Esophagus mucosa (tissue), 1 donor: ENCODE data around the gene KCNQ5. TPM values are rescaled to one million over a fixed set of nuclear protein-coding genes. Genes with fewer than 3 reads are reported as not detected.
"Not testable (repeated sequence)": the region's sequence is repeated elsewhere in the genome, so short reads cannot be mapped to it uniquely, and the experiment has no call there.

Experiments
- ATAC-seq: fragments of 200-7000 bp; cut with Tn5 transposase; one replicate; pipeline ENCODE4 v1.9.1; 2020
- total RNA-seq: library from RNA; stranded (reverse); gene quantifications from one replicate; pipeline ENCODE4 v1.2.4, GENCODE V29; 2023
- donor health status: DM: yes; HTN: yes; CAD: no.

KCNQ5 gene
- total RNA-seq, 1 donor from 2014 or later = 0.96 TPM

- no peak for ATAC-seq
These were observed 342.1 kb downstream of the KCNQ5 start for GRCh38 chr6:72963946-72964345.

DNA sequence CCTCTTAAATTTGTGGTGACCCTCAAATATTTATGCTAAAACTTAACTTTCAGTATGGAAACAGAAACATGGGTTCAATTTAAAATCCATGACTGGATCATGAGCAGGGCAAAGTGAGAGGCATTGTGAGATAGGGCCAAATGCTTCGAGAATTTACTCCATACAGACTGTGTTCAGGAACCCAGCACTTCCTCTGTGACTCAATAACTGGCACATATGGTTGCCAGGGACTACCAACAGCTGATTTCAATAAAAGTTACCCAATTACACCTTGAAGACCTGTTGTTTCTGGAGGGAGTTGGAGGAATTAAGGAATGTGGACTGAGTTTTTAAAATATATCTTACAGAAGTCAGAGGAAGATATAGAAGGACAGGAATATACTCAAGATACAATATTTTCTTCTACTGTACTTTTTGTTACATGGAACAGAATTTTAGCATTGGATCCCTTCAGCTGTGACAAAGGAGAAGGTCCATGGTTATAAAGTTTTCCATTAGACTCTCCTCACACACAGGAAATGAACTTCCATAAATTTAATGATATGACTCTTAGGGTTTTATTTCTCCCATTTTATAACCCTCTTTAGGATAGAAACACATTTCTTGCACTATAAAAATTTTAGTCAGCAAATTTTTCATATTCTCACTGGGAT lies 344.9 kb downstream of the KCNQ5 start:
- no peak for ATAC-seq

DNA sequence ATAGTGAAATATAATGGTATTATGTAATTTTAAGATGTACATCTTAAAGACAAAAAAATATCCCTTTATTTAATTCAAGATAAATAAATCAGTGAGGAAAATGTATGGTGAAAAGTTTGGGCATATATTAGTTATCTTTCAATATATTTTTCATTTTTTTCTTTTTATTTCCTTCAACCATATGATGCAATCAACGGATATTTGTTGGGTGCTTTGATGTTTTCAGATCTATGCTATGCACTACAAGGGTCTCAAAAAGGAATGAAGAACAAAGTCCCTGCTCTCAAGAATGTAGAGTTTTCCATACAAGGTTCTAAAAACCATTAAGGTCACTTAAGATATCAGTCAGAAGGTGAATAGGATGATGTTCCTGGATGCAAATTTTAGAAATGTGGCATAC lies 345.5 kb downstream of the KCNQ5 start:
- no peak for ATAC-seq

DNA sequence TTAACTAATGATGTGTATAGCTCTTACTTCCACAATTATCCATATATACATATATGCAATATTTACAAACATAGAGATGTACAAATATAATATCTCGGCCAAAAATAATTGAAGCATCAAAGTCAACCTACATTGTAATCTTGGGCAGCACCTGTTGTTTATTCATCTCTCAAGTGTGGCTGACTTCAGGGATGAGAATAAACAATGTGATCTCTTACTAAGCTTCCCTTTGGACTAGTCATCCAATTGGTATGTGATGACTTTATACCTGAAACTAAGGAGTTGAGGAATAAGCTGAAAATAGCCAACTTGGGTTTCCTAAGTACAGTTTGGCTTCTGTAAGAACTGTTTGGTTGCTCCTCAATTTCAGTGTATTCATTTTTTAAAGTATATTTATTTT lies 346.8 kb downstream of the KCNQ5 start:
- ATAC-seq = peak; percentile 77

- no peak for ATAC-seq
These were observed 347.8 kb downstream of the KCNQ5 start for GRCh38 chr6:72969666-72970065.

- ATAC-seq = no peak
These were observed 350.7 kb downstream of the KCNQ5 start for GRCh38 chr6:72972579-72972978.

GRCh38 chr6:72974276-72974675 lies 352.4 kb downstream of the KCNQ5 start:
- no peak for ATAC-seq

DNA sequence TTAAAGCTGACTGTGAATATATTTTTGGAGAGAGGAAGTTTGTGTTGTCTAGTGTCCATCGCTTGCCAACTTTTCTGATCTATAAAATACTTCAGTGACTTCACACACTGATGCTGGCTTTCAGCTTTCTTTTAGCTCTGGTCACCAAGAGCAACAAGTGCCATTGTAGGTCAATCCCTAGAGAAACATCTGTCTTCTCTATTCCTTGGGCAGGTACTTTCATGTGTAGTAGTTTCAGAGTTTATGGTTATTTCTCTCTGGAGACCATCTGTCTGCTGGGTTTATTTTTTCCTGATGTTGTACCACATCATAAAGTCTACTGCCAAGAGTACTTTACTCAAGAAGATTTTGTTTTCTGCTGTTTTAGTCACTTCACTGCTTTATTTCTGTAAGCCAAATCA lies 353.5 kb downstream of the KCNQ5 start:
- no peak for ATAC-seq

DNA sequence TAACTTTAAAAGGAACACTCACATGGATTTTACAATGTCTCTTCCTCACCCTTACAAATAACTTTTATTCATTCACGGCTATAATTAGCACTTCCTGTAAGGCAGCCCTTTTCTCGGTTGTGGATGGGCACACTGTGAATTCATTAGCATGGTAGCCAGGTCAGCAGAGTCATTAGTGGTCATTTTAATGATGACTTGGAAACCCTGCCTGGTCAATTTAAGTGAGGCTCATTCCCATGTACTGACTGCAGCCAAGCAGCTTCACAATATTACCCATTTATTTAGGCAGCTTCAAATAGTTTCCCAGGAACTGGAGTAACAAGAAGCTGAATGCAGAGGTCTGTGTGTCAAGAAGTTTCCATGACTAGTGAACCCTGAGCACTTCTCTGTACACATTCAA lies 354.6 kb downstream of the KCNQ5 start:
- ATAC-seq = no peak

DNA sequence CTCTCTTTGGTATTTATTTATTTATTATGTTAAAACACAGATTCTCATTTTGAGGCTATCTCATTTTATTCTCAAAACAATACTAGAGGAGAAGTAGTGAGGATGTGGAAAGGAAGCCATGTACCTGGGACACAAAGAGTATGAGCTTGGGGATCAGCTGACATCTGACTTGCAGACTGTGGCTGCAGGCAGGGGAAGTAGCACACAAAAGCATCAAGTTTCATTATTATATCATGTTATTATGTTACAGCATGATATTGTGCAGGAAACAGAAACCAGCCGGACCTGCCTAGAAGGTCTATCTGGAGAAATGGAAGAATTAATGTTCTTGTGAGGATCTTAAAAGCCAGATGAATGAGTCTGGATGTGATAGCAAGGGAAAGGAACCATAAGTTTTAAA lies 355.2 kb downstream of the KCNQ5 start:
- ATAC-seq = no peak

DNA sequence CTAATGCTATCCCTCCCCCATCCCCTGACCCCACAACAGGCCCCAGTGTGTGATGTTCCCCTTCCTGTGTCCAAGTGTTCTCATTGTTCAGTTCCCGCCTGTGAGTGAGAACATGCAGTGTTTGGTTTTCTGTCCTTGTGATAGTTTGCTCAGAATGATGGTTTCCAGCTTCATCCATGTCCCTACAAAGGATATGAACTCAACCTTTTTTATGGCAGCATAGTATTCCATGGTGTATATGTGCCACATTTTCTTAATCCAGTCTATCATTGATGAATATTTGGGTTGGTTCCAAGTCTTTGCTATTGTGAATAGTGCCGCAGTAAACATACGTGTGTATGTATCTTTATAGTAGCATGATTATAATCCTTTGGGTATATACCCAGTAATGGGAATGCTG lies 356.9 kb downstream of the KCNQ5 start:
- ATAC-seq = not testable (repeated sequence)

GRCh38 chr6:72984189-72984831 lies 362.4 kb downstream of the KCNQ5 start:
- ATAC-seq = not testable (repeated sequence)

DNA sequence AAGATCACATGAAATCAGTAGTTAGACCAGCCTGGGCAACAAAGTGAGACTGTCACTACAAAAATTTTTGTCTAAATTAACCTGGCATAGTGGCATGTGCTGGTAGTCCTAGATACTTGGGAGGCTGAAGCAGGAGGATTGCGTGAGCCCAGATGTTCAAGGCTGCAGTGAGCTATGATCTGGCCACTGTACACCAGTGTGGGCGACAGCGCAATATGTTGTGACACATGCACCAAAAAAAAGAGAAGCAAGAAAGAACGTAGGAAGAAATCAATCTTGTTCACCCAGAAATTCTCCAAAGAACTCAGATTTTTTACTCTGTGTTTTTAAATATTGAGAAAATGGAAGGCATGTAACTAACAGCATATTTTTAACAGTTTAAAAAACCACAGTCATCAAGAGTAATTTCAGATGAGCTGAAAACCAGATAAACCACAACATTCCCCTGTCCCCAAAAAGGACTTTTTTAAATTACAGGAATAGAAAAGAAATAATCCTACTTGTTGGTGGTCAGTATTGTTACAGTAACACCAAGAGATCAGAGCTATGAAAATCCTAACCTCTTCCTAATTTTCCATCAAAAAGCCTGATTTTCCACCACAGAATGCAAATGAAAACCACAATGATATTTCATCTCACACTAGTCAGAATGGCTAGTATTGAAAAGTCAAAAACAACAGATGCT lies 363.3 kb downstream of the KCNQ5 start:
- no peak for ATAC-seq

DNA sequence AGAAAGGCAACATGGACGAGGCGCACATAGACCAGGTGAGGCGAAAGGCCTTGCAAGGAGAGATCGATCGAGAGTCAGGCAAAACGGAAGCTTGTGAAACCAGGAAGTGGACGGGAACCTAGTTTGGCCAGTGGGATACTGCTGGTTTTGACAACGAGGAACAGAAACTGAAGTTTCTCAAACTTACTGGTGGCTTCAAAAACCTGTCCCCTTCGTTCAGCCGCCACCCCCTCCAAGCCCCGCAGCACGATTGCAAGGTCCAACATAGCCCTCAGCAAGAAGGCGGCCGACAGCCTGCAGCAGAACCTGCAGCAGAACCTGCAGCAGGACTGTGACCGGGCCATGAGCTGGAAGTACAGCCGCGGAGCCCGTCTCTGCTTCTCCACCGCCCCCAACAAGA lies 365.4 kb downstream of the KCNQ5 start:
- ATAC-seq = no peak

DNA sequence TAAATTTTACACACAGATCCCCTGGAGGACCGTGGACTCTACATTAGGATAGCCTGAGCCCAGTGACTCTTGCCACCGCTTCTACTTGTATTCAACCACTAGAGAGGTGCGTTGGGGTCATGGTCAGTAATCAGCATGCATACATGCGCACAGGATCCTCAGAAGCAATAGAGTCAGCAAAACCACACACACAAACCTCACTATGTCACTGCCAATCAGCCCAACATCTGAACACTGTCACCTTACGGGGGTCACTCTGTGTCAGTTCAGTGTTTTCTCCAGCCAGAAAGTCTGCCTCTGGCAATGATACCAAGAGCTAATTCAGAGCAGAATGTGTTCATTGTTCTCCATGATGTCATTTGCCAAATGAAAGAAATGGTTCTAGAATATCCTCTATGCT lies 378.1 kb downstream of the KCNQ5 start:
- no peak for ATAC-seq

GRCh38 chr6:73000460-73000859 lies 378.6 kb downstream of the KCNQ5 start:
- ATAC-seq = no peak

- no peak for ATAC-seq
These were observed 380.7 kb downstream of the KCNQ5 start for GRCh38 chr6:73002588-73002987.

- no peak for ATAC-seq
These were observed 381.4 kb downstream of the KCNQ5 start for GRCh38 chr6:73003302-73003701.

- no peak for ATAC-seq
These were observed 382.4 kb downstream of the KCNQ5 start for GRCh38 chr6:73004231-73004630.

DNA sequence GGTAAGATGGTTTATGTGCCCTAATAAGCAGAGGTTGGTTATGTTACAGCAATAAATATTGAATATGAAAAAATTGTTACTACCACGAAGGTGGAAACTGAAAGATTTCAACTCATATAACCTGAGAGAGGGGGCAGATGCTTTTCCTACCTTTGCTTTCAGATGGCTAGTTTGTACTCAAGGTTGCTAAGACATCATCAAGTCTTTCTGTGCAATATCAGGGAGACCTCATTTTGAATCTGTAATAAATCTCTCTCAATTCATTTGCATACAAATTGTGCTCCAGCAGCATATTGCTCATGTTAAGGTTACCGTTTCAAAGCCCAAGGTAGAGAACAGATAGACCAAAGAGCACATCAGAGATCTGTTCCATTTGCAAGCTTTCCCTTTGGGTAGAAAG lies 383.0 kb downstream of the KCNQ5 start:
- no peak for ATAC-seq

DNA sequence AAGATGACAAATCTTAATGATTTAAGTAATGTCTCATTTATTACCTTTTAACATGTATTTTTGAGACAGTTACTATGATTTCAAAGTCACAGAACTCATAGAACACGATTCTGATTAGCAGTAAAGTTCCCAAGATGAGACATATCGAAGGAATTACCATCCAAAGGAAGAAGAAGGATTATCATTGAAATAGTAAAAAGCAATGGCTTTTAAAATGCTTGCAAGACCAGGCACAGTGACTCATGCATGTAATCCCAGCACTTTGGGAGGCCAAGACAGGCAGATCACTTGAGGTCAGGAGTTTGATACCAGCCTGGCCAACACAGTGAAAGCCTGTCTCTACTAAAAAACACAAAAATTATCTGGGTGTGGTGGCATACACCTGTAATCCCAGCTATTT lies 384.3 kb downstream of the KCNQ5 start:
- ATAC-seq = no peak

DNA sequence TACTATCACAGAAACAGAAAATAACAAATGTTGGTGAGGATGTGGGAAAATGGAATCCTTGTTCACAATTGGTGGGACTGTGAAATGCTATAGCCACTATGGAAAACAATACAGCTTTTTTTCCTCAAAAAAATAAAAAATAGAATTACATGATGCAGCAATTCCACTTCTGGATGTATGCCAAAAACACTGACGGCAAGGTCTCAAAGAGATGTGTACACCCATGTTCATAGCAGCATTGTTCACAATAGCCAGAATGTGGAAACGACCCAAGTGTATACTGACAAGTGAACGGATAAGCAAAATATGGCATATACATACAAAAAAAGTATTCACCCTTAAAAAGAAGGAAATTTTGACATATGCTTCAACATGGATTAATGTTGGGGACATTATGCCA lies 390.1 kb downstream of the KCNQ5 start:
- ATAC-seq = no peak

DNA sequence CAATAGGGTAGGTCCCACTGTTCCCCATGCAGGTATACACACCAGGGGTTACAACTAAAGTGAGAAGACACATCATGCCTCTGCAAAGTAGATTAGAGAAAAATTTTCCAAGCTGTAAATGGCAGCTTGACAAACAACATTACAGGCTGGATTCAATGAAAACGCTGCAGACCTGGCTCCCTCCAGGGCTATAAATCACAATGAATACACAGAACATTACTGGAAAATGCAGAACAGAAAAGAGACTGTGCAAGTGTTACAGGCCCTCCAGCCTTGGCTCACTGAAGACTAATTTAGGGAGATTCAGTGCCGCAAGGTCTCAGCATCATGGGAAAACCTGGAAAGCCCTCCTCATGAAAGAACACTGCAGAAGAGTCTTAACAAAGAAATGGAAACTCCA lies 395.6 kb downstream of the KCNQ5 start:
- no peak for ATAC-seq

DNA sequence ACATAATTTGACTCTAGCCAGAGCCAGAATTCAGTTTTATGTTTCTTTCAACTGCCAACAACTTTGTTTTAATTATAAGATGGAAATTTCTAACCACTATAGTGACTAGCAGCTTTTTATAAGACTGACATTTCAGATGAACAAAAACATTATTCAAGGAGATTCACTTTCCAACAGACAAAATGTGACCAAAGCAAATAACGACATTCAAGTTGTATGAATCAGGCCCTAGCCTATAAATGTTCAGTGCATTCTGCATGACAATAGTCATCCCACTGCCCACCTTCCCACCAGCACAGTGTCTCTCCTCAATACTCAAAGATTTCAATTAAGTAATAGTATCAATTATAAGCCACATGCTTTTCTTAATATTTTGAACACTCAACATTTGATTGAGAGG lies 402.7 kb downstream of the KCNQ5 start:
- ATAC-seq = no peak
